Stimulated activated CD4-positive, alpha-beta T cell treated with anti-CD3 and anti-CD28 coated beads, Interleukin-2, amount 100 ng/mL, for 48 hours (primary cell): ENCODE data around the gene TSPAN33.
"Not testable (repeated sequence)": the region's sequence is repeated elsewhere in the genome, so short reads cannot be mapped to it uniquely, and the experiment has no call there.

Experiments used
- DNase-seq, 2 donors: peaks; one replicate each; pipeline ENCODE4 v3.0.0-alpha.2; 2020

The TSPAN33 gene, protein sequence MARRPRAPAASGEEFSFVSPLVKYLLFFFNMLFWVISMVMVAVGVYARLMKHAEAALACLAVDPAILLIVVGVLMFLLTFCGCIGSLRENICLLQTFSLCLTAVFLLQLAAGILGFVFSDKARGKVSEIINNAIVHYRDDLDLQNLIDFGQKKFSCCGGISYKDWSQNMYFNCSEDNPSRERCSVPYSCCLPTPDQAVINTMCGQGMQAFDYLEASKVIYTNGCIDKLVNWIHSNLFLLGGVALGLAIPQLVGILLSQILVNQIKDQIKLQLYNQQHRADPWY

GRCh38 chr7:129144095-129144833, at the start of gene TSPAN33:
TSPAN33 (plus strand) TSS chr7:129144707; CDS start chr7:129144981, 274 bp downstream.
- DNase-seq = peak; percentile 50 to 57

- no peak for DNase-seq
Measured at GRCh38 chr7:129095258-129095657, 49.2 kb upstream of the TSPAN33 start.

- DNase-seq = no peak
Measured at GRCh38 chr7:129098409-129099084, 46.0 kb upstream of the TSPAN33 start.

DNA sequence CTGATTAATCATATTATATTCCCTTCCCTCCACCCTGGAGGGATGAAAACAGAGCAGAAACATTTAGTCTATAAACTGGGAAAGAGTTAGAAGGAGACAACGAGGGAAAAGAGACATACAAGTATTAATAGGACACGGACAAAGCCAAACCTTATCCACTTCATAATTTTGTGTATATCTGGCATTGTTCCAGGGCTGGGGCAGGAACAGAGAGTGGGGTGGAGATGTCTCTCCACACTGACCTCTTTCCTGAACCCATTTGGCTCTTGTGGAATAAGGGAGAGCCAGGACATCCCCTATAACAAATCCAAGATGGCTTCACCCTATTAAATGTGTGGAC, 43.7 kb upstream of the TSPAN33 start:
- DNase-seq = no peak

- no peak for DNase-seq
Measured at GRCh38 chr7:129101746-129102145, 42.8 kb upstream of the TSPAN33 start.

DNA sequence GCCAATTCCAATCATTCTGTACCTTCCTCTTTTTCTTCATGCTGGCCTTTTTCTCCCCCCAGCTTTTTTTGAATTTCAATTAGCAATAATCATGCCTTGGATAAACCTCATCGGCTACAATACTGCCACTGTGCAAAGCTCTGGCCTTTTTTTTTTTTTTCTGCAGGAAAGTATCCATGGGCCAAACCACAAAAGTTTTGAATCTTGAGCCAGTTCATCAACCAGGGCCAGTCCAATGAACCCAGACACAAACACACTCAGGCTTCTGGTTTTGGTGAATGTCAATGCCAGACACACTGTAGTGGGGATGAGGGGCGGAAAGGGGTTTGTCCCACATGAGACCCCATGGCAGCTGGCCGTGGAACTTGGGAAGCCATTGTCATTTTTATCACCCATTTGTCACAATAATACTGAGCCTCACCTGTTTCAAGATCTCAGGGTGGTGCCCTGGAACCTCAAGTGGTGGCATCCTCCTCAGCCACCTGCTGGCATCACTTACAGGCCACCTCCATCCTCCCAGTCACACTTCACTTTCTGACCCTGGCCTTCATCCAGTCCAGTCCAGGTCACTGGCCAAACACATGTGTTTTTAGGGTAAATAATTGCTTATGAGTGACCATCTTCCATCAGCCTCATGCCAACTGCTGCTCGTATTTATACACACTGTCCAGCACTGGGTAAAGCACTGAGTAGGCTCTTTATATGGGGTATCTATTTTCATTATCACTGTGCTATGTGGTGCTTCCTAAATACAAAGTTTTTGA, 40.8 kb upstream of the TSPAN33 start:
- DNase-seq = no peak

DNA sequence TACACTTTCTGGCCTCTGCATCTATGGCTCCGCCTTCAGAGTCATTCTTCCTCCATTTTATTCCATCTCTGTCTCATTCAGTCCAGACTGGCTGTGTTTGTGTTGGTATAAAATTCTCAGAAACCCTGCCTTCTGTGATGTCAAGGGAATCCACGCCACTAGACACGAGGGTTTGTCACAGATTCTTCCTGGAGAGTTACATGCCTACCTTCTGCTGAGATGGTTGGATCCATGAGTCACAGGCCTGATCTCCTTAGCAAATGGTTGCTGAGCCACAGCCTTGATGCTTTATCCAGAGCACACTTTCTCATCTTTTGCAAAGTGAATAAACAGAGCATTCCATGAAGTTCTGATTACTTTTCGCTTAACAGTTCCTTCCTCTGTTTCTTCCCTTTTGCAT, 35.9 kb upstream of the TSPAN33 start:
- DNase-seq = no peak

DNA sequence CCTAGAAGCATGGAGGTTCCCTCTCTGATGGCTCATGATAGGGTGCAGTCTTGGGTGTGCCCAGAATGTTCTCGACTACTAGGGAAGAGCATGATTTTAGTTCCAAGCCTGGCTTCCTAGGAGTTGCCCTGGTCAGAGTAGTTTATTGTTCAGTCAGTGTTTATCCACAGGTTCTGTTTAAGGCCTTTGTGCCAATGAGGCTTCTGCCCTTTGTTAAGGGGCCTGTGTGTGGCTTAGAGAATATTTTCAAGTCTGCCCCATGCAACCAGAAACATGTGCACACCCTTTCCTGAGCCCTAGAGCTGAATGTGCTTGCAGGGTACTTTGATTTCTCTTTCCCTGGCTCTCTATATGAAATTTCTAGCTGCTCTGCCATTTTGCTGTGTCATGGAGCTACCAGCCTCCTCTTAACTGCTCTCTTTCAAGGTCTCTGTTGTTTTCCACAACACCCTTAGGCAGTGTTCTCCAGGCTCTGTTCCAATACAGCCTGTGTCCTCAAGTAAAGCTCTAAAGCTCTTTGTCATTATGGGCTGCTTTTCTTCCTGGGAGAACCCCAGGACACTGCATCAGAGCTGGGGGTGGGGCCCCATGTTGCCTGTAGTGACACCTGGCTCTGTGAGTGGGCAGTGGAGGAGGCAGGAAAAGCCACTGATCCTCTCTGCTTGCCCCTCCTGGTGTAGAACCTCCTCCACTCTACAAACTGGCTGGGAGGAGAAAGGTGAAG, 34.1 kb upstream of the TSPAN33 start:
- DNase-seq = no peak

DNA sequence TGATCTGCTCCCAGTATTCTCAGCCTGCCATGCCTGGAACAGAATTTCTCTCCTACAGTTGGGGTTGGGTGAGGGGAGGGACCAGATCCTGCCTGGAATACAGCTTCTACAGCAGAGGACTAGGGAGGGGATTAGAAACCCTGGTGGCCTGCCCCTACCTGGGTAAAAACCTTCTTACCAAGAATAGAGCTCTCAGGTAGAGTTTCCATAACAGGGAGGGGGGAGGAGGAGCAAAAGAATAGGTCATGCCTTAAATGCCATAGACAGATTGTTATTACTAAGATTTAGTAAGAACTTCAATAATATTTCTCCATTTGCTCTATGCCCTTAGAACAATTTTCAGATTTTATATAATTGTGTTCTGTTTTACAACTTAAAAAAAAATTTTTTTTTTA, 33.5 kb upstream of the TSPAN33 start:
- no peak for DNase-seq

DNA sequence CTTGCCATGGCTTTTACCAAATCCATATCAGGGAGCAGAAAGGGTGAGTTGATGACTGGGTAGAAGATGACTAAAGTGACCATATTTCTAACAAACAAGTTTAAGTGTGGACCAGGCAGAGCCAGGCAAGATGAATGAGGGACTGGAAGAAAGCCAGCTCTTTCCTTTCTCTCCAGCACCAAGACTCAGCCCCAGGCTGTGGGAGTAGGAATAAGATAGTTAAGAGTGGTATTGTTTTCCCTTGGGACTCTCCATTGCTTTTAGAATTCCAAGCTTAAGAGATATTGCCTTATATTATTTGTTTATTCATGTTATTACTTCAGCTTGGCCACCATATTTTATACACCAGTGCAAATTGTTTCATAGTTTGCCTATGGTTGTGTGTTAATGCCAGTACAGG, 28.8 kb upstream of the TSPAN33 start:
- DNase-seq = no peak

DNA sequence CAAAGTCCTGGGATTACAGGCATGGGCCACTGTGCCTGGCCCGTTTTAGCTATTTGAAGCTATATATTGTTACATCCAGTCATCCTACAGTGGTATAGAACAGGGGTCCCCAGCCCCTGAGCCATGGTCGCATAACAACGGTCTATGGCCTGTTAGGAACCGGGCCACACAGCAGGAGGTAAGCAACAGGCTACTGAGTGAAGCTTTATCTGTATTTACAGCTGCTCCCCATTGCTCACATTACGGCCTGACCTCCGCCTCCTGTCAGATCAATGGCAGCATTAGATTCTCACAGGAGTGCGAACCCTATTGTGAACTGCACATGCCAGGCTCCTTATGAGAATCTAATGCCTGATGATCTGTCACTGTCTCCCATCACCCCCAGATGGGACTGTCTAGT, 26.3 kb upstream of the TSPAN33 start:
- DNase-seq = no peak

DNA sequence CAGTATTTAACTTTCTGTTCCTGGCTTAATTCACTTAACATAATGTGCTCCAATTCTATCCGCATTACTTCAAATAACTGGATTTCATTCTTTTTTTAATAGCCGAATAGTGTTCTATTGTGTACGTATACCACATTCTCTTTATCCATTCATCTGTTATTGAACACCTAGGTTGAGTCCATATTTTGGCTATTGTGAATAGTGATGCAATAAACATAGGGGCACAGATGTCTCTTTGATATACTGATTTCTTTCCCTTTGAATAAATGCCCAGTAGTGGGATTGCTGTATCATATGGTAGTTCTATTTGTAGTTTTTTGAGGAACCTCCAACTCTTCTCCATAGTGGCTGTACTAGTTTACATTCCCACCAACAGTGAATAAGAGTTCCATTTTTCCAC, 25.5 kb upstream of the TSPAN33 start:
- no peak for DNase-seq

DNA sequence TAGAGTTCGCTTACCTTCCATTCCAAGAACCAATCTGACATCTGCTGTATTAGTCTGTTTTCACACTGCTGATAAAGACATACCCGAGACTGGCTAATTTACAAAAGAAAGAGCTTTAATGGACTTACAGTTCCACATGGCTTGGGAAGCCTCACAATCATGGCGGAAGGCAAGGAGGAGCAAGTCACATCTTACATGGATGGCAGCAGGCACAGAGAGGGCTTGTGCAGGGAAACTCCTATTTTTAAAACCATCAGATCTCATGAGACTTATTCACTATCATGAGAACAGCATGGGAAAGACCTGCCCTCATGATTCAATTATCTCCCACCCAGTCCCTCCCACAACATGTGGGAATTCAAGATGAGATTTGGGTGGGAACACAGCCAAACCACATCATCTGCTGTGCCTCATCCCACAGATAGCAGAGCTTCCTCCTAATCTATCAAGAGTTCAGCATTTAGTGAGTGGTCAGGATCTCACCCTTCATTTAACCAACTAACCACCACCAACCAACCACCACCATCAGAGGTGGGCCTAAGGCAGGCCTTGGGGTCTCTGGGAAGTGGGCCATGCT, 22.9 kb upstream of the TSPAN33 start:
- DNase-seq = not testable (repeated sequence)

- no peak for DNase-seq
Measured at GRCh38 chr7:129122078-129122750, 22.3 kb upstream of the TSPAN33 start.

GRCh38 chr7:129122751-129123509, 21.6 kb upstream of the TSPAN33 start:
- peak; percentile 10 to 17 for DNase-seq

DNA sequence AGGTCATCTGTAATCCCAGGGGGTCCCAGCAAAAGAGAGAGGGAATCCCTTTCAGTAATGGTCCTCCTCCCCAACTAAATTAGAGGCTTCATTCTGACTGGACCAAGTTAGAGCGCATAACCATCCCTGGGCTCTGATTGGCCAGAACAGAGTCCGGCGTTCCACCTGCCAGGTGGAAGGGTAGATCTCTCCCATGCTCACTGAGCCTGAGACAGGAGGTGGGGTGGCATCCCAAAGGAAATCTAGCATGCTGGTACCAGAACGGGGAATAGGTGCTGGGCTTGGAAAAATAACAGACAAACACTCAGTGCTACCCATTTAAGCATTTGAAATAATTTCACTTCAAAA, 21.0 kb upstream of the TSPAN33 start:
- no peak for DNase-seq

DNA sequence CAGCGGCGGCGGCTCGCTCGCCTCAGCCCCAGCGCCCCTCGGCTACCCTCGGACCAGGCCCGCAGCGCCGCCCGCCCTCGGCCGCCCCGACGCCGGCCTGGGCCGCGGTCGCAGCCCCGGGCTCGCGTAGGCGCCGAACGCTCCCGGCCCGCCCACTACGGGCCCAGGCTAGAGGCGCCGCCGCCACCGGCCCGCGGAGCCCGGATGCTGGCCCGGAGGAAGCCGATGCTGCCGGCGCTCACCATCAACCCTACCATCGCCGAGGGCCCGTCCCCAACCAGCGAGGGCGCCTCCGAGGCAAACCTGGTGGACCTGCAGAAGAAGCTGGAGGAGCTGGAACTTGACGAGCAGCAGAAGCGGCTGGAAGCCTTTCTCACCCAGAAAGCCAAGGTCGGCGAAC, 18.2 kb upstream of the TSPAN33 start:
- DNase-seq = no peak

DNA sequence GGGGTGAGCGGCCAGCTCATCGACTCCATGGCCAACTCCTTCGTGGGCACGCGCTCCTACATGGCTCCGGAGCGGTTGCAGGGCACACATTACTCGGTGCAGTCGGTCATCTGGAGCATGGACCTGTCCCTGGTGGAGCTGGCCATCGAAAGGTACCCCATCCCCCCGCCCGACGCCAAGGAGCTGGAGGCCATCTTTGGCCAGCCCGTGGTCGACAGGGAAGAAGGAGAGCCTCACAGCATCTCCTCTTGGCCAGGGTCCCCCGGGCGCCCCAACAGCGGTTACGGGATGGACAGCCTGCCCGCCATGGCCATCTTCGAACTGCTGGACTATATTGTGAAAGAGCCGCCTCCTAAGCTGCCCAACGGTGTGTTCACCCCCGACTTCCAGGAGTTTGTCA, 17.4 kb upstream of the TSPAN33 start:
- no peak for DNase-seq

DNA sequence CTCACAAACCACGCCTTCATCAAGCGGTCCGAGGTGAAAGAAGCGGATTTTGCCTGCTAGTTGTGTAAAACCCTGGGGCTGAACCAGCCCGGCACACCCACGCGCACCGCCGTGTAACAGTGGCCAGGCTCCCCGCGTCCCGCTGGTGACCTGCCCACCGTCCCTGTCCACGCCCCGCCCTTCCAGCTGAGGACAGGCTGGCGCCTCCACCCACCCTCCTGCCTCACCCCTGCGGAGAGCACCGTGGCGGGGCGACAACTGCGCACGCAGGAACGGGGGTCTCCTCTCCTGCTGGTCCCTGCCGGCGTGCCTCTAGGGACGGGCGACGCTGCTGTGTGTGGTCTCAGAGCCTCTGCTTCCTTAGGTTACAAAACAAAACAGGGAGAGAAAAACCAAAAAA, 16.9 kb upstream of the TSPAN33 start:
- DNase-seq = no peak

DNA sequence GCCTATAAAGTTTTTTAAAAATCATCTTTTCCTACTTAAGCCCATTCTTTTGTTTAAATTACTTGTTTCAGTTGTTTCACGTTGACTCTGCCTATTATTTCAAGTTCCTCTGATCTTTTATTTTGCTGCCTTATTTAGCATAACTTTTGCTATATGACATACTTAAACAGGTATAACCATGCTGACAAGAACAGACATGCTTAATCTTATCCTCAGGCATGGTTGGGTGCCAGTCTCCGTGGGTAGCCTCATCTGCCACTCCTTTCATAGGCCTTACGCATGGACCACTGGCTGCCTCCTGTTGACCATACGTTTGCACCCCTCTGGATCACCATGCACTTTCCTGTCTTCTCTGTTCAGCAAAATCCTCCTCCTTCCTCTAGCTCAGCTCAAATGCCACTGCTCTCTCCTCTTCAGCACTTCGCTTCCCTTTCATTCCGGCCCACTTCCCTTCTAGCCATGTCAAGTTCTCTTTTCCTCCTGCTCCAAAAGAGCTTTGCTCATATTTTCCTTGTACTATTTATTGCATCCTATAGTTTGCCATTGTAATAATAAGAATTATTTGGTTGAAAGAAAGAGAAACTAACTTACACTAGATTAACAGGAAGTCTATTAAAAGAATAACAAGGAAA, 10.0 kb upstream of the TSPAN33 start:
- DNase-seq = no peak
